KG1 (cell line): ENCODE results near the gene ARHGEF39.

Experiments
- DNase-seq: peaks from one replicate; lab custom pipeline; 2025; lab: John Stamatoyannopoulos, UW

ARHGEF39 gene

GRCh38 chr9:35691334-35691650, 26.3 kb upstream of the ARHGEF39 start:
- DNase-seq: no peak

- no peak for DNase-seq
Observed at GRCh38 chr9:35690614-35691333, 25.8 kb upstream of the ARHGEF39 start.

GRCh38 chr9:35690294-35690613, 25.3 kb upstream of the ARHGEF39 start:
- no peak for DNase-seq

- DNase-seq: no peak
Observed at GRCh38 chr9:35689542-35690293, 24.7 kb upstream of the ARHGEF39 start, which contains the start of gene TPM2. TPM2 (minus strand) TSS chr9:35689925; CDS start chr9:35689817, 108 bp downstream.

- DNase-seq: no peak
Observed at GRCh38 chr9:35688558-35689541, 23.9 kb upstream of the ARHGEF39 start.

GRCh38 chr9:35687972-35688557, 23.1 kb upstream of the ARHGEF39 start:
- DNase-seq: no peak

GRCh38 chr9:35687306-35687705, 22.3 kb upstream of the ARHGEF39 start:
- DNase-seq: no peak

GRCh38 chr9:35686222-35687203, 21.5 kb upstream of the ARHGEF39 start:
- no peak for DNase-seq

GRCh38 chr9:35685506-35685905, 20.5 kb upstream of the ARHGEF39 start:
- no peak for DNase-seq

GRCh38 chr9:35684921-35685320, 19.9 kb upstream of the ARHGEF39 start:
- DNase-seq: no peak

- no peak for DNase-seq
Observed at GRCh38 chr9:35683323-35683722, 18.3 kb upstream of the ARHGEF39 start.

- DNase-seq: no peak
Observed at GRCh38 chr9:35682520-35683315, 17.7 kb upstream of the ARHGEF39 start.

GRCh38 chr9:35682051-35682450, 17.1 kb upstream of the ARHGEF39 start:
- DNase-seq: no peak

- no peak for DNase-seq
Observed at GRCh38 chr9:35681341-35682002, 16.5 kb upstream of the ARHGEF39 start.

- DNase-seq: no peak
Observed at GRCh38 chr9:35680331-35681105, 15.5 kb upstream of the ARHGEF39 start.

GRCh38 chr9:35679766-35680330, 14.9 kb upstream of the ARHGEF39 start:
- no peak for DNase-seq

- DNase-seq: no peak
Observed at GRCh38 chr9:35679091-35679490, 14.1 kb upstream of the ARHGEF39 start.

- DNase-seq: no peak
Observed at GRCh38 chr9:35675732-35676392, 10.9 kb upstream of the ARHGEF39 start.
